ENCODE results near the gene HEATR5A. TPM values are rescaled to one million over a fixed set of nuclear protein-coding genes. Genes with fewer than 3 reads are reported as not detected.
"Not testable (repeated sequence)": the region's sequence is repeated elsewhere in the genome, so short reads cannot be mapped to it uniquely, and the experiment has no call there.

Gene HEATR5A
- total and polyA plus RNA-seq, 2 donors (not counting 1 experiment from before 2014, with no cell fraction given) = 45.4 to 59.8 TPM

DNA sequence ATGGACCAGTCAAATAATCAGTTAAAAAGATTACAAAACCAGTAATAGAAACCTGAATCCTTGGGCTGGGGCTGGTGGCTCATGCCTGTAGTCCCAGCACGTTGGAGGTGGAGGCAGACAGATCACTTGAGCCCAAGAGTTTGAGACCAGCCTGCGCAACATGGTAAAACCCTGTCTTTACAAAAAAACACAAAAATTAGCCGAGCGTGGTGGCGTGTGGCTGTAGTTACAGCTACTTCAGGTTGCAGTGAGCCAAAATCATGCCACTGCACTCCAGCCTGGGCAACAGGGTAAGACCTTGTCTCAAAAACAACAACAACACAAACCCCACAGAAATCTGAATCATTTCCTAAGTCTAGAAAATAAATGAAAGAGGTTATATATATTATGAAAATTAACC lies 100.6 kb downstream of the HEATR5A start:
- Histone ChIP-seq H3K4me2 (ENCODE audit: extremely low read depth, insufficient read depth, low read length) (no peak overlapping the region), H3K36me3 (ENCODE audit: control insufficient read depth, insufficient read depth, low read length) (peaks cover 3% of the 10 kb centered on the region), H3K9me3 (ENCODE audit: control insufficient read depth, insufficient read depth, low read depth, low read length) (no peaks in the 10 kb centered on the region), H3K4me3 (replicated peaks in 1 of 4; ENCODE audit: control extremely low read depth in 1 of 4, insufficient read depth in 1 of 4, low read depth in 3 of 4, low read length in 4 of 4) (no peak overlapping the region), H3K79me2 (ENCODE audit: control insufficient read depth, insufficient read depth, low read length) (no peaks in the 10 kb centered on the region), H3K4me1 (ENCODE audit: control insufficient read depth, extremely low read depth, insufficient read depth, low read length) (no peaks in the 10 kb centered on the region), H3K27me3 (ENCODE audit: control insufficient read depth, insufficient read depth, low read length) (no peaks in the 10 kb centered on the region), H4K20me1 (ENCODE audit: control insufficient read depth, extremely low read depth, insufficient read depth, low read length) (no peaks in the 10 kb centered on the region), H3K9ac (ENCODE audit: insufficient read depth, low read length) (no peak overlapping the region), H3K27ac (ENCODE audit: insufficient read depth, low read length) (no peak overlapping the region), H2AFZ (ENCODE audit: low read length) (no peak overlapping the region)
- TF ChIP-seq EZH2 (IDR thresholded peaks at IDR 0.05; ENCODE audit: low read length, missing control alignments) = no peak
- TF ChIP-seq, protein P1, sequence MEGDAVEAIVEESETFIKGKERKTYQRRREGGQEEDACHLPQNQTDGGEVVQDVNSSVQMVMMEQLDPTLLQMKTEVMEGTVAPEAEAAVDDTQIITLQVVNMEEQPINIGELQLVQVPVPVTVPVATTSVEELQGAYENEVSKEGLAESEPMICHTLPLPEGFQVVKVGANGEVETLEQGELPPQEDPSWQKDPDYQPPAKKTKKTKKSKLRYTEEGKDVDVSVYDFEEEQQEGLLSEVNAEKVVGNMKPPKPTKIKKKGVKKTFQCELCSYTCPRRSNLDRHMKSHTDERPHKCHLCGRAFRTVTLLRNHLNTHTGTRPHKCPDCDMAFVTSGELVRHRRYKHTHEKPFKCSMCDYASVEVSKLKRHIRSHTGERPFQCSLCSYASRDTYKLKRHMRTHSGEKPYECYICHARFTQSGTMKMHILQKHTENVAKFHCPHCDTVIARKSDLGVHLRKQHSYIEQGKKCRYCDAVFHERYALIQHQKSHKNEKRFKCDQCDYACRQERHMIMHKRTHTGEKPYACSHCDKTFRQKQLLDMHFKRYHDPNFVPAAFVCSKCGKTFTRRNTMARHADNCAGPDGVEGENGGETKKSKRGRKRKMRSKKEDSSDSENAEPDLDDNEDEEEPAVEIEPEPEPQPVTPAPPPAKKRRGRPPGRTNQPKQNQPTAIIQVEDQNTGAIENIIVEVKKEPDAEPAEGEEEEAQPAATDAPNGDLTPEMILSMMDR (conservative IDR thresholded peaks at IDR 0.05 in 1 of 2, IDR thresholded peaks at IDR 0.05 in 1 of 2; ENCODE audit: low read depth in 1 of 2, low read length in 2 of 2) = no peak
- DNase-seq (ENCODE audit: low read depth in 2 of 2) = no peak

DNA sequence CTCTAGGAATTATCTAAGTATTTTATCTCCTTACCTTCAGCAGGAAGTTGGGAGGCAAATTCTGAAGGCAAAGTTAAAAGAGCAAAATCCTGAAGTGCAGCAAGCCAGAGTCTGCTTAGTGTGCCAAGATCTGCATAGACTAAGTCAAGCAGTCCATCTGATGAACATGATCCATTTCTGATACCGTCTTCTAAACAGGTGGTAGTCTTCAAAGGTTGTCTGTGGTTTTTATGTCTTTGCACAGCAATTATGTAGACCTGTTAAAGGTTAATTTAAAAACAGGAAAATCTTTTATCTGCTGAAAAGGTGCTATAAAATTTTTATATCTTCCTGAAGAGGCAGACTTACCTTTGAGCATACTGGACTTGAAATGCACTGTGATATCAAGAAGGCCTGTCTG lies 107.4 kb downstream of the HEATR5A start:
- H4K20me1 ChIP-seq (ENCODE audit: control insufficient read depth, extremely low read depth, insufficient read depth, low read length) = no peaks in the 10 kb centered on the region
- no peak overlapping the region for H3K4me3 ChIP-seq (replicated peaks in 1 of 4; ENCODE audit: control extremely low read depth in 1 of 4, insufficient read depth in 1 of 4, low read depth in 3 of 4, low read length in 4 of 4)
- no peak overlapping the region for H3K4me2 ChIP-seq (ENCODE audit: extremely low read depth, insufficient read depth, low read length)
- no peak for TF ChIP-seq EZH2 (IDR thresholded peaks at IDR 0.05; ENCODE audit: low read length, missing control alignments)
- TF ChIP-seq, protein P1 (conservative IDR thresholded peaks at IDR 0.05 in 1 of 2, IDR thresholded peaks at IDR 0.05 in 1 of 2; ENCODE audit: low read depth in 1 of 2, low read length in 2 of 2) = no peak
- no peaks in the 10 kb centered on the region for H3K27me3 ChIP-seq (ENCODE audit: control insufficient read depth, insufficient read depth, low read length)
- H3K9ac ChIP-seq (ENCODE audit: insufficient read depth, low read length) = no peak overlapping the region
- H3K79me2 ChIP-seq (ENCODE audit: control insufficient read depth, insufficient read depth, low read length) = no peaks in the 10 kb centered on the region
- DNase-seq (ENCODE audit: low read depth in 2 of 2) = no peak
- H3K4me1 ChIP-seq (ENCODE audit: control insufficient read depth, extremely low read depth, insufficient read depth, low read length) = no peaks in the 10 kb centered on the region
- peaks cover 8% of the 10 kb centered on the region for H3K36me3 ChIP-seq (ENCODE audit: control insufficient read depth, insufficient read depth, low read length)
- H3K9me3 ChIP-seq (ENCODE audit: control insufficient read depth, insufficient read depth, low read depth, low read length) = no peaks in the 10 kb centered on the region
- H2AFZ ChIP-seq (ENCODE audit: low read length) = no peak overlapping the region
- no peak overlapping the region for H3K27ac ChIP-seq (ENCODE audit: insufficient read depth, low read length)

DNA sequence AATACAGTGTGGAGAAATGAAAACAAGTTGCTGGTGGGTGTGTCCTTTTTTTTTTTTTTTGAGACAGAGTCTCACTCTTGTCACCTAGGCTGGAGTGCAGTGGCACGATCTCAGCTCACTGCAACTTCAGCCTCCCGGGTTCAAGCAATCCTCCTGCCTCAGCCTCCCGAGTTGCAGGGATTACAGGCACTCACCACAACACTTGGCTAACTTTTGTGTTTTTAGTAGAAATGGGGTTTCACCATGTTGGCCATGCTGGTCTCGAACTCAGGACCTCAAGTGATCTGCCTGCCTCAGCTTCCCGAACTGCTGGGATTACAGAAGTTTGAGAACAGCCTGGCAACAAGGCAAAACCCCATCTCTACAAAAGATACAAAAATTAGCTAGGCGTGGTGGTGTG lies 108.0 kb downstream of the HEATR5A start:
- H2AFZ ChIP-seq (ENCODE audit: low read length); H3K4me2 ChIP-seq (ENCODE audit: extremely low read depth, insufficient read depth, low read length); H3K36me3 ChIP-seq (ENCODE audit: control insufficient read depth, insufficient read depth, low read length); H3K27me3 ChIP-seq (ENCODE audit: control insufficient read depth, insufficient read depth, low read length); H3K9me3 ChIP-seq (ENCODE audit: control insufficient read depth, insufficient read depth, low read depth, low read length); H3K9ac ChIP-seq (ENCODE audit: insufficient read depth, low read length); H4K20me1 ChIP-seq (ENCODE audit: control insufficient read depth, extremely low read depth, insufficient read depth, low read length); H3K4me3 ChIP-seq (replicated peaks in 1 of 4; ENCODE audit: control extremely low read depth in 1 of 4, insufficient read depth in 1 of 4, low read depth in 3 of 4, low read length in 4 of 4); H3K27ac ChIP-seq (ENCODE audit: insufficient read depth, low read length); DNase-seq (ENCODE audit: low read depth in 2 of 2); H3K4me1 ChIP-seq (ENCODE audit: control insufficient read depth, extremely low read depth, insufficient read depth, low read length); H3K79me2 ChIP-seq (ENCODE audit: control insufficient read depth, insufficient read depth, low read length): not testable (repeated sequence)

Data from fibroblast of lung (primary cell).